ENCODE measurements around the gene NUP155. TPM values are rescaled to one million over a fixed set of nuclear protein-coding genes. Genes with fewer than 3 reads are reported as not detected.
"Not testable (repeated sequence)": the region's sequence is repeated elsewhere in the genome, so short reads cannot be mapped to it uniquely, and the experiment has no call there.

NUP155 gene
- total RNA-seq (ENCODE audit: unreplicated experiment) = 33.8 TPM
- long read RNA-seq, partial matches to known transcripts = 0 of 1 reads
- long read RNA-seq, other reads (novel, unspliced or antisense) = 1 of 1 reads

- H3K27ac Mint-ChIP-seq (ENCODE audit: unreplicated experiment) = peak within 1 kb of the TSS; percentile 88
Observed at GRCh38 chr5:37370864-37371726, at the start of gene NUP155. NUP155 (minus strand) TSS chr5:37371106; CDS start chr5:37370977, 129 bp downstream.

DNA sequence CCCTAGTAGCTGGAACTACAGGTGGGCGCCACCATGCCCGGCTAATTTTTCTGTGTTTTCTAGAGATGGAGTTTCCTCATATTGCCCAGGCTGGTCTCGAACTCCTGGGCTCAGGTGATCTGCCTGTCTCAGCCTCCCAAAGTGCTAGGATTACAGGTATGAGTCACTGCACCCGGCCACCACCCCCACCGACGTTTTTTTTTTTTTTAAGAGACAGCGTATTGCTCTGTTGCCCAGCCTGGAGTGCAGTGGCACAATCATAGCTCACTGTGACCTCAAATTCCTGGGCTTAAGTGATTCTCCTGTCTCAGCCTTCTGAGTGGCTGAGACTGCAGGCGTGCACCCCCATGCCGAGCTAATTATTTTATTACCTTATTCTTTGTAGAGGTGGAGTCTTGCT lies 46.4 kb upstream of the NUP155 start:
- H3K9me3 Mint-ChIP-seq (ENCODE audit: unreplicated experiment) = peaks cover 1% of the 10 kb centered on the region
- no peaks in the 10 kb centered on the region for H3K36me3 Mint-ChIP-seq (ENCODE audit: unreplicated experiment)
- H3K4me1 Mint-ChIP-seq (ENCODE audit: low read depth, unreplicated experiment) = no peaks in the 10 kb centered on the region
- H3K4me3 Mint-ChIP-seq (ENCODE audit: unreplicated experiment) = no peak overlapping the region
- no peak for DNase-seq
- no peak overlapping the region for H3K27ac Mint-ChIP-seq (ENCODE audit: unreplicated experiment)
- peaks cover 3% of the 10 kb centered on the region for H3K27me3 Mint-ChIP-seq (ENCODE audit: unreplicated experiment)
- TF ChIP-seq, protein P1, sequence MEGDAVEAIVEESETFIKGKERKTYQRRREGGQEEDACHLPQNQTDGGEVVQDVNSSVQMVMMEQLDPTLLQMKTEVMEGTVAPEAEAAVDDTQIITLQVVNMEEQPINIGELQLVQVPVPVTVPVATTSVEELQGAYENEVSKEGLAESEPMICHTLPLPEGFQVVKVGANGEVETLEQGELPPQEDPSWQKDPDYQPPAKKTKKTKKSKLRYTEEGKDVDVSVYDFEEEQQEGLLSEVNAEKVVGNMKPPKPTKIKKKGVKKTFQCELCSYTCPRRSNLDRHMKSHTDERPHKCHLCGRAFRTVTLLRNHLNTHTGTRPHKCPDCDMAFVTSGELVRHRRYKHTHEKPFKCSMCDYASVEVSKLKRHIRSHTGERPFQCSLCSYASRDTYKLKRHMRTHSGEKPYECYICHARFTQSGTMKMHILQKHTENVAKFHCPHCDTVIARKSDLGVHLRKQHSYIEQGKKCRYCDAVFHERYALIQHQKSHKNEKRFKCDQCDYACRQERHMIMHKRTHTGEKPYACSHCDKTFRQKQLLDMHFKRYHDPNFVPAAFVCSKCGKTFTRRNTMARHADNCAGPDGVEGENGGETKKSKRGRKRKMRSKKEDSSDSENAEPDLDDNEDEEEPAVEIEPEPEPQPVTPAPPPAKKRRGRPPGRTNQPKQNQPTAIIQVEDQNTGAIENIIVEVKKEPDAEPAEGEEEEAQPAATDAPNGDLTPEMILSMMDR (IDR thresholded peaks at IDR 0.05; ENCODE audit: partially characterized antibody, unreplicated experiment) = no peak

More at GRCh38 chr5:37370864-37371726, at the start of gene NUP155:
- H3K4me1 Mint-ChIP-seq (ENCODE audit: low read depth, unreplicated experiment) = peaks cover 10% of the 10 kb centered on the region
- H3K27me3 Mint-ChIP-seq (ENCODE audit: unreplicated experiment) = peaks cover 4% of the 10 kb centered on the region
- H3K36me3 Mint-ChIP-seq (ENCODE audit: unreplicated experiment) = no peaks in the 10 kb centered on the region
- H3K4me3 Mint-ChIP-seq (ENCODE audit: unreplicated experiment) = peak within 1 kb of the TSS; percentile 99
- H3K9me3 Mint-ChIP-seq (ENCODE audit: unreplicated experiment) = no peaks in the 10 kb centered on the region
- TF ChIP-seq, protein P1 (IDR thresholded peaks at IDR 0.05; ENCODE audit: partially characterized antibody, unreplicated experiment) = no peak
- DNase-seq = peak; percentile 86

- H3K36me3 Mint-ChIP-seq (ENCODE audit: unreplicated experiment) = not testable (repeated sequence)
Observed at GRCh38 chr5:37415456-37415855, 44.5 kb upstream of the NUP155 start.

DNA sequence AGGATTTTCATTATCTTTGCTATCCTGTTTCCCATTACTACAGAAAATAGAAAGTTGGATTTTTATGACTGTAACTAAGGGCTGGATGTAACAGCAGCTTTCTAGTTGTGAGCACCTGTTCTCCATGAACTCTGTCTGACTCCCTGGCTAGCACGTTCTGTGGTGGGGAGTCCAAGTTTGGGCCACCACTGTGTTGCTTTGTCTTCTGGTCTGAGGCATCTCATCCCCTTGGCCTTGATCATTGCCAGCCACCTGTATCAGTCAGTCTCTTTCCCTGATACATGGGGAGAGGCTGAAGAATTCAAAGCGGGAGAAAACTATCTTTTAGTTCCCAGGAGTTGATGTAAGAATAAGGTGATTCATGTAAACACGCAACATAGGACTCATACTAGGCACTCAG lies 41.6 kb upstream of the NUP155 start:
- H3K9me3 Mint-ChIP-seq (ENCODE audit: unreplicated experiment) = no peaks in the 10 kb centered on the region
- DNase-seq = no peak
- TF ChIP-seq, protein P1 (IDR thresholded peaks at IDR 0.05; ENCODE audit: partially characterized antibody, unreplicated experiment) = no peak
- no peaks in the 10 kb centered on the region for H3K4me1 Mint-ChIP-seq (ENCODE audit: low read depth, unreplicated experiment)
- no peak overlapping the region for H3K4me3 Mint-ChIP-seq (ENCODE audit: unreplicated experiment)
- no peak overlapping the region for H3K27ac Mint-ChIP-seq (ENCODE audit: unreplicated experiment)
- H3K36me3 Mint-ChIP-seq (ENCODE audit: unreplicated experiment) = no peaks in the 10 kb centered on the region
- peaks cover 3% of the 10 kb centered on the region for H3K27me3 Mint-ChIP-seq (ENCODE audit: unreplicated experiment)

More at GRCh38 chr5:37415456-37415855, 44.5 kb upstream of the NUP155 start:
- not testable (repeated sequence) for H3K4me1 Mint-ChIP-seq (ENCODE audit: low read depth, unreplicated experiment); H3K4me3 Mint-ChIP-seq (ENCODE audit: unreplicated experiment); H3K27ac Mint-ChIP-seq (ENCODE audit: unreplicated experiment); H3K27me3 Mint-ChIP-seq (ENCODE audit: unreplicated experiment); DNase-seq; H3K9me3 Mint-ChIP-seq (ENCODE audit: unreplicated experiment)

DNA sequence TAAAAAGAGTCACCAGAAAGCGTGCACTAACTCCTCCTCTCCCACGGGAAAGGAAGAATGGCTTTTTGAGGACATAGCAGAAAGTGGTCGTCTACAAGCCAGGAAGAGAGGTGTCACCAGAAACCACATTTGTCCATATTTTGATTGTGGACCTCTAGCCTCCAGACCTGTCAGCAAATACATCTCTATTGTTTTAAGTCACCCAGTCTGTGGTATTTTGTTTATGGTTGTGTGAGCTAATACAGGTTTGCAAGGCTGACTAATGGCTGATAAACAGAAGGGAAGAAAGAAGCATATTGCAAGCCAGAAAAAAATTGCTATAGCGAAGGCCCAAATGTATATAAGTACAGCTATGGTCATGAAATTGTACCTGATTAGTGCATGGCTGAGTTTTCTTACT lies 29.6 kb upstream of the NUP155 start:
- TF ChIP-seq, protein P1 (IDR thresholded peaks at IDR 0.05; ENCODE audit: partially characterized antibody, unreplicated experiment) = no peak

More for the DNA sequence above, 29.6 kb upstream of the NUP155 start:
- H3K4me3 Mint-ChIP-seq (ENCODE audit: unreplicated experiment) = no peak overlapping the region
- no peaks in the 10 kb centered on the region for H3K27me3 Mint-ChIP-seq (ENCODE audit: unreplicated experiment)
- H3K4me1 Mint-ChIP-seq (ENCODE audit: low read depth, unreplicated experiment) = no peaks in the 10 kb centered on the region
- no peaks in the 10 kb centered on the region for H3K9me3 Mint-ChIP-seq (ENCODE audit: unreplicated experiment)
- H3K36me3 Mint-ChIP-seq (ENCODE audit: unreplicated experiment) = no peaks in the 10 kb centered on the region
- no peak overlapping the region for H3K27ac Mint-ChIP-seq (ENCODE audit: unreplicated experiment)
- no peak for DNase-seq
